ENCODE measurements around the gene LYSMD2.

LYSMD2 gene, protein sequence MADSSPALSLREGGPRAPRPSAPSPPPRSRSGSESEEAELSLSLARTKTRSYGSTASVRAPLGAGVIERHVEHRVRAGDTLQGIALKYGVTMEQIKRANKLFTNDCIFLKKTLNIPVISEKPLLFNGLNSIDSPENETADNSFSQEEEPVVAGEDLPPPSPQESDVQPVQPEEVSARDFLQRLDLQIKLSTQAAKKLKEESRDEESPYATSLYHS

DNA sequence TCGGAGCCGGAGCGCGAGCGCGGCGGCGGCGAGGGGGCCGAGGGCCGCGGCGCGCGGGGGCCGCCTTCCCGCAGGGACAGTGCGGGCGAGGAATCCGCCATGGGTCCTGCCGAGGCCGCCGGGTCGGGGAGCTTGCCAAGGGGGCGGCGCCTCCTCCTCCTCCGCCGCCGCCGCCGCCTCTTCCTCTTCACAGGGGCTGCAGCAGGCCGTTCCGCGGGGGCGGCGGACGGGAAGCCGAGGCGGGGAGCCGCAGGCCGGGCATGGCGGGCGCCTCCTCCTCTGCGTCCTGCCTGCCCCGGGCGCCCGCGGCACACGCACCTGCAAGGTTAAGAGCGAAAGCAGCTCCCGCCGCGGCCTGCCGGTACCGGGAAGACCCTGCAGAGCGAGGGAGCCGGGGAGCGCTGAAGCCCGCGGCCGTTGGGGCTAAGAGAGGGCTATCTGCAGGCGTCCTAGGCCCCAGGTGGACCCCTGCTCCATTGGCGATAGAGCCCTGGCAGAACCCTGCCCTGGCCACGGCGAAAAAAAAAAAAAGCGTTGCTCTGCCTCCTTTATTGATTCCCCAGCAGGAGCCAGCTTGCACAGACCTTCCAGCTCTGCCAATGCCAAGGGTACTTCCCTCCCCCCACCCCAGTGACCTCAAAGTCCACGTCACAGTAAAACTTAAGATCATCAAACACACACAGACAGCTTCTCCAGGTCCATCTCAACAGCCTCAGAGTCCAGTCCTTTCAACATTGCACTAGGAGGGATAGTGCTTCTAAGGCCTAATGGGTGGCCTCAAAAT, at the start of gene LYSMD2:
Gene LYSMD2, minus strand, starts transcription at position 134 of the 784 bp plus-strand sequence. Its CDS starts 33 bp downstream, at position 101.
- peak; percentile 34 for DNase-seq (ENCODE audit: low read depth)

- peak; percentile 29 for DNase-seq (ENCODE audit: low read depth)
These were observed 49.7 kb upstream of the LYSMD2 start for GRCh38 chr15:51787130-51787529.

- DNase-seq (ENCODE audit: low read depth) = no peak
These were observed 46.5 kb upstream of the LYSMD2 start for GRCh38 chr15:51783967-51784366.

DNA sequence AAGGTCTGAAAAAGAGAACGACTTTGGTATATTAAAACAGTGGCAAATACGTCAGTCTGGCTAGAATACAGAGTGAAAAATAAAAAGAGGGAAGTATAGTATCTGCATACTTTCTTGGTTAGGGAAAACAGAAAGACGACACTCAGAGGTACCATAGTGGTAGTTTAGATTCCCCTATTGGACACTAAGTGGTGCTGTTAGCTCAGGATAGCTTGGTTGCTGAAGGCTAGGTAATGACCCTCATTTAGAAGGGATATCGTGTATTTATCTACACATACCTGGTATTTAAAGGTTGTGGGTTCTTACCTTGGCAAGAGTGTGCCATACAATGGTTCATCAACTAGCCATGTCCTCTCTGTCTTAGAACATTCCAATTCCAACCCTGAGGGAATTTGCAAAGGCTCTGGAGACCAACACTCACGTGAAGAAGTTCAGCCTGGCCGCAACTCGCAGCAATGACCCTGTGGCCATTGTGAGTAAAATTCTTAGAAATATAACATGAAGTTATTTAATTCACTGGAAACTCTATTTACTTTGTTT, 45.0 kb upstream of the LYSMD2 start:
- peak; percentile 25 for DNase-seq (ENCODE audit: low read depth)

GRCh38 chr15:51781506-51781905, 44.1 kb upstream of the LYSMD2 start:
- DNase-seq (ENCODE audit: low read depth) = no peak

GRCh38 chr15:51780636-51781035, 43.2 kb upstream of the LYSMD2 start:
- DNase-seq (ENCODE audit: low read depth) = peak; percentile 27

GRCh38 chr15:51776952-51777569, 39.6 kb upstream of the LYSMD2 start:
- DNase-seq (ENCODE audit: low read depth) = peak; percentile 79

- peak; percentile 59 for DNase-seq (ENCODE audit: low read depth)
These were observed 38.7 kb upstream of the LYSMD2 start for GRCh38 chr15:51775967-51776816.

DNA sequence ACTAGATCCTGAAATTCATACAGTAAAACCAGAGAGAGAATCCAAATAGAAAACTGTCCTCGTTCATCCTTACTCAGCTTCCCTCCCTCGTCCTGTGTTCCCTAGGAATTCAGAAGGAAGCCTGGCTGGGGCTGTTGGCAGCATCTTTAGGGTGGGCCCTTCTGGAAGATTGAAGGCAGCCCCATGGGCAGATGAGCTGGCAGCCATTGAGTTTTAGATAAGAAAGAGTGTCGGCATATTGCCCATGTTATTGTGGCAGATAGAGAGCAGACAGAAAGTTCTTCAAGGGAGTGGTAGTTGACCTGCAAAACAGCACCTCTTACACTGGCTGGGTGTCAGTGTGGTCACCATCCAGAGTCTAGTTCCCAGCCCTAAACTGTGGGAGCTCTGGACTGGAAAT, 37.5 kb upstream of the LYSMD2 start:
- no peak for DNase-seq (ENCODE audit: low read depth)

DNA sequence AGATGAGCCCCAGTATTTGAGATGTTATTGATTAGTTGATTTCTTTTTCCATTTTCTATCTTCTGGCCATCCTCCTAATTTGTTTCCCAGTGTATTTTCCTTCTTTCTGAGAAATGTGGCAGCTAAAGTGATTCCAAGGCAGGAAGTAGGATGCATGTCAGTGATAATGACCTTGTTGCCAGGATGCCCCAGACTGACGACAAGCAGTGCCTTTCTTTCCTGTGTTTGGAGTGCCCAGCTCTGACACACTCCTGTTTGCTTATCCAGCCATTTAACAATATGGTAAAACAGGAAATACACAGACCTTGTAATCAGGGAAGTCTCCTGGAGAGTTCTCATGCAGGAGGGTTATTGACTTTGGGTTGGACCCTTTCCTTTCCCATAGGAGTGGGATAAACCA, 34.3 kb upstream of the LYSMD2 start:
- DNase-seq (ENCODE audit: low read depth) = no peak

- peak; percentile 66 for DNase-seq (ENCODE audit: low read depth)
These were observed 33.4 kb upstream of the LYSMD2 start for GRCh38 chr15:51770902-51771301.

DNA sequence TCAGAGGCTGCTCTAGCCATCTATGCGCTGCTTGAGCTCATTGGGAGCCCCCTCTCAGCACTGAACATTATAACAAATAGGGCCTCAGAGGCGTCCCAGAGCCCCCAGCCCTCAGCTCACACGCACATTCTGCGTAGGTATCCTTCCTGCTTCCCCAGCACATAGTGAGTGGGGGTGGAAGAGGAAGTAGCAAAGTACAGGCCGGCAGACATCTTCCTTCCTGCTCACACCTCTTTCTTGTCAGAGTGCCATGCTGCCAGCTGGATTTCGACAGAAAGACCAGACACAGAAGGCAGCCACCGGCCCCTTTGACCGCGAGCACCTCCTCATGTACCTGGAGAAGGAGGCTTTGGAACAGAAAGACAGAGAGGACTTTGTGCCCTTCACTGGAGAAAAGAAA, 30.6 kb upstream of the LYSMD2 start:
- no peak for DNase-seq (ENCODE audit: low read depth)

- DNase-seq (ENCODE audit: low read depth) = no peak
These were observed 28.9 kb upstream of the LYSMD2 start for GRCh38 chr15:51766341-51766740.

DNA sequence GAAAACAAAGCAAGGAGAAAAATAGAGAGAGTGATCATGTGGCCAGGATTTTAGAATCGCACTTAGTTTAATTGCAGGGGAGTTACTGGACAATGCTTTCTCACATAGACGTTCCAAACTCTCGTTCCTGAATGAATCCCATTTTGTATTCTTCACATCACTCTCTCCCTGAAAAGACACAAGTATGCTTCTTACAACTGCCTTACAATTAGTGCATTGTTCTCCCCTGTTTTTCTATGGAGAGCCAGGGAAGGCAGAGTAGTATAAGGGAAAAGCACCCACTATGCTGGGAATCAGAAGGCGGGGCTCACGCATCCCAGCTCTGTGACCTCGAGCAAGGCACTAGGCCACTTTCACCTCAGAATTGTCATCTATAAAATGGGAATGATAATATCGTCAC, 28.3 kb upstream of the LYSMD2 start:
- no peak for DNase-seq (ENCODE audit: low read depth)

DNA sequence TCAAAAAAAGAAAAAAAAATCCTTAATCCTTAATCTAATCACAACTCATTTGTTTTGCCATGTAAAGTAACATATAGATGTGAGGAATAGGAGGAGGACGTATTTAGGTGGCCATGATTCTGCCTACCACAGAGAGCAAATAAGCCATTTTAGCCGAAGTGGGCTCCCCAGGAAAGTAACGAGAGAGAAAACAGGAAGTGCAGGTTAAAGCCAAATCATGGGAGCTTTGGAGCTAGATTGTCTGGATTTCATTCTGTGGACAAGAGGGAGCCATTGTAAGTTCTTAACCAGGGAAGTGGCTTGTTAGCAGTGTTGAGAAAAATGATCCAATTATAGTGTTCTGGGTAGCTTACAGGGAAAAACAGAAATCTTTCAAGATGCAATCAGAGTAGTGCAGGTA, 23.4 kb upstream of the LYSMD2 start:
- no peak for DNase-seq (ENCODE audit: low read depth)

DNA sequence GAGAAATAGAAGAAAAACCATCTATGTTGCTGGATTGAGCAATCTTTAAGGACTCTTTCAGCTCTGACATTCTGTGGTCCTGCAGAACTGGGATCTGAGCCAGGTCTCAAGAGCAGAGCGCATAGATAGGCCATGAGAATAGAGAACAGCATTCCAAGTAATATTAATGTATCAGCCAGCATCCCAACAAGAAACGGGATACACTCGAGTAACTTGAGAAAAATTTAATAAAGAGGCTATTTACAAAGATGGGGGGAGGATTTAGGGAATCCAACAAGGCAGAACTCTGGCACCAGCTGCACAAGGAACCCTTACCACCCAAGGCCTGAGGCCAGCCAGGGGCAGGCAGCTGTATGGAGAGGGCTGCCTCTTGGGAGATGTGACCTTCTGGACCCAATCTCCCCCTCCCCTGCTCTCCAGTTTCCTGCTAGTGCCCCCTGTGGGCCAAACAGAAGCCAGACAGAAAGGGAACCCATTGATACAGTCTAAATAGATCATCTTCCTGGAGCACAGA, 22.2 kb upstream of the LYSMD2 start:
- peak; percentile 98 for DNase-seq (ENCODE audit: low read depth)

- DNase-seq (ENCODE audit: low read depth) = peak; percentile 98
These were observed 21.2 kb upstream of the LYSMD2 start for GRCh38 chr15:51758645-51759044.

DNA sequence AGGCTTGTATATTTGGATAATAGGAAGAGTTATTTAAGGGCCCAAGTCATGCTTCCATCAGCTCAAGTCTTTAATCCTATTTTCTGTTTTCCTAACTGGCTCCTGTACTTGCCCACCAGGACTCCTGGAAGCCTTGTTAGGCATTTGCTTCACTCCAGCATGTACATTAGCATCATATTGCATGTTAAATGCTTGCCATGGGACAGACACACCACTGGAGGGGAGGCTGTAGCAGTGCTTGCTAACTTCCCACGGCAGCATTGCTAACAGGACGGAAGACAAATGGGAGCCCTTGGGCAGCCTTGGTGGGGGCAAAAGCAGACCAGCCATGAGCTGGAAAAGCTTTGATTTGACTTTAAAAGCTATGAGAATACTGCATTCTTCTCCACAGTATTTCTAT, 20.0 kb upstream of the LYSMD2 start:
- DNase-seq (ENCODE audit: low read depth) = peak; percentile 12

GRCh38 chr15:51756482-51756881, 19.0 kb upstream of the LYSMD2 start:
- peak; percentile 34 for DNase-seq (ENCODE audit: low read depth)

GRCh38 chr15:51755790-51756189, 18.3 kb upstream of the LYSMD2 start:
- no peak for DNase-seq (ENCODE audit: low read depth)

GRCh38 chr15:51754267-51754666, 16.8 kb upstream of the LYSMD2 start:
- no peak for DNase-seq (ENCODE audit: low read depth)

DNA sequence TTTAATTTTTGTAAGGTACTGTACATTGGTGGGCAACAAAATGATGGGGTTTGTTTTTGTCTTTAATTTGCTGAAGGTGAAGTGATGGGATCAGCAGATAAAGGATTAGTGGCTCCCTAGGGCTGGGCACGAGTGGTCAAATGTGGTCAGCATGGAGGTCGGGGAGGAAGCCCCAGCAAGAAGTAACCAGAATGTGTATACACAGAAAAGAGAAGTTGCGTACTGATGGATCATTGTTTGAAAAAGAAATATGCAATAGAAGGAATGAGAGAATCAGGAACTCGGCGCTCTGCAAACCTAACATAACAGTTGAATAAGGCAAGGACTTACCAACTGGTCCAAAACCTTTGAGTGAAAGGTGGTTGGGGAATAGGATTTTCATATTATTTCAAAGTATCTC, 15.4 kb upstream of the LYSMD2 start:
- DNase-seq (ENCODE audit: low read depth) = no peak
